Measurements from ENCODE around the gene ZNF385C.

- TF ChIP-seq, protein P1, sequence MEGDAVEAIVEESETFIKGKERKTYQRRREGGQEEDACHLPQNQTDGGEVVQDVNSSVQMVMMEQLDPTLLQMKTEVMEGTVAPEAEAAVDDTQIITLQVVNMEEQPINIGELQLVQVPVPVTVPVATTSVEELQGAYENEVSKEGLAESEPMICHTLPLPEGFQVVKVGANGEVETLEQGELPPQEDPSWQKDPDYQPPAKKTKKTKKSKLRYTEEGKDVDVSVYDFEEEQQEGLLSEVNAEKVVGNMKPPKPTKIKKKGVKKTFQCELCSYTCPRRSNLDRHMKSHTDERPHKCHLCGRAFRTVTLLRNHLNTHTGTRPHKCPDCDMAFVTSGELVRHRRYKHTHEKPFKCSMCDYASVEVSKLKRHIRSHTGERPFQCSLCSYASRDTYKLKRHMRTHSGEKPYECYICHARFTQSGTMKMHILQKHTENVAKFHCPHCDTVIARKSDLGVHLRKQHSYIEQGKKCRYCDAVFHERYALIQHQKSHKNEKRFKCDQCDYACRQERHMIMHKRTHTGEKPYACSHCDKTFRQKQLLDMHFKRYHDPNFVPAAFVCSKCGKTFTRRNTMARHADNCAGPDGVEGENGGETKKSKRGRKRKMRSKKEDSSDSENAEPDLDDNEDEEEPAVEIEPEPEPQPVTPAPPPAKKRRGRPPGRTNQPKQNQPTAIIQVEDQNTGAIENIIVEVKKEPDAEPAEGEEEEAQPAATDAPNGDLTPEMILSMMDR (IDR thresholded peaks at IDR 0.05; ENCODE audit: low read length), result no peak
- TF ChIP-seq EZH2phosphoT487 (IDR thresholded peaks at IDR 0.05; ENCODE audit: low read length) (no peak), EZH2 (optimal IDR thresholded peaks at IDR 0.05; ENCODE audit: low read depth, low read length) (no peak)
Observed at GRCh38 chr17:42065201-42065600, 33.1 kb downstream of the ZNF385C start.

Data from MM.1S (cell line).